Hematopoietic multipotent progenitor cell treated with erythropoietin and hydrocortisone succinate and interleukin-3 and kit ligand, for 17 days (in vitro differentiated cells): Measurements from ENCODE around the gene KCNB1.

Experiments used
- DNase-seq: peaks from one replicate; pipeline ENCODE4 v3.0.0-alpha.2; 2015; ENCODE audit warnings: low spot score

Gene KCNB1

DNA sequence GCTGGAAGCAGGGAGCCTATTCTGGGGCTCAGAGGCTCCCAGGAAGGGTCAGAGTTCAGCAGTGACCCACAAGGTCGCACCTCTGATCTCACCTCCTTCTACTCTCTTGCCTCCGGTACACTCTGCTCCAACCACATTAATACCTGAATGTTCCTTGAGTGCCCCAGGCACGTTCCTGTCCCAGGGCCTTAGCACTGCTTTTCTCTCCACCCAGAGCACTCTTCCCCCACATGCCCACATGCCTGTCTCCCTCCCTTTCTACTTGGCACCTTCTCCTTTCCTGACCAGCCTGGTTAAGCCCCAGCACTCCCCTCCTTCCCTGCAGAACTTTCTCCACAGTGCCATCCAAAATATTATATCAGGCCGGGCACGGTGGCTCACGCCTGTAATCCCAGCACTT, 13.4 kb downstream of the KCNB1 start:
- DNase-seq = no peak

DNA sequence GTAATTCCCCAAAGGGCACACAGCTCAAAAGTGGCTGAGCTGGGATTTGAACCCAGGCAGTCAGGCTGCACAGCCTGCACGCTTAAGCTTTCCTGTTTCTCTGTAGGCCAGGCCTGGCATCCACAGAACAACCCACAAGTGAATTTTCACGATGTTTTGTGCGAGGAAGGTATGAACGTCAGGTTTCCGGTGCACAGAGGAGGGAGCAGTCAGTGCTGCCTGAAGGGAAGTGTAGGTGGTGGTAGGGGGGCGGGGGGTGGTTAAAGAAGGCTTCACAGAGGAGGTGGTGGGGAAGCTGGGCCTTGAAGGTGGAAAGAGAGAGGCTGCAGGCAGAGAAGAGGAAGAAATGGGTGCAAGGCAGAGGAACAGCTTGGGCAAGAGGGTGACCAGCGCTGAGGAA, 14.1 kb downstream of the KCNB1 start:
- DNase-seq = no peak

GRCh38 chr20:49466114-49466912, 16.2 kb downstream of the KCNB1 start:
- no peak for DNase-seq

DNA sequence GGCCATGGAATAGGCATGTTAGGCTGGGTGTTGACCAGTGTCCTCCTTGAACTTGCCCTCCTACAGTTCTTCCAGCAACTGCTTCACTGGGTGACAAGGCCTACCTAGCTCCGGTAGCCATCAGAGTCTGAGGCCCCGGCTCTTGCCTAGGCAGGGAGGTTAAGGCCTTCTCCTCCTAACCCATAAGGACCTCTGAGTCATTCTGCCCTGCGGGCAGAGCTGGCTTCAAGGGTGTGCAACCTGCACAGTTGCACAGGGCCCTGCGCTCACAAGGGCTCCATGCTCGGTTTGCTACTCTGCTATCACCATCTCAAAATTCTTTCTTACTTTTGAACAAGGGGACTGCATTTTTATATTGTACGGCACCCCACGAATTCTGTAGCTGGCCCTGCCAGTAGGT, 17.9 kb downstream of the KCNB1 start:
- DNase-seq = no peak

DNA sequence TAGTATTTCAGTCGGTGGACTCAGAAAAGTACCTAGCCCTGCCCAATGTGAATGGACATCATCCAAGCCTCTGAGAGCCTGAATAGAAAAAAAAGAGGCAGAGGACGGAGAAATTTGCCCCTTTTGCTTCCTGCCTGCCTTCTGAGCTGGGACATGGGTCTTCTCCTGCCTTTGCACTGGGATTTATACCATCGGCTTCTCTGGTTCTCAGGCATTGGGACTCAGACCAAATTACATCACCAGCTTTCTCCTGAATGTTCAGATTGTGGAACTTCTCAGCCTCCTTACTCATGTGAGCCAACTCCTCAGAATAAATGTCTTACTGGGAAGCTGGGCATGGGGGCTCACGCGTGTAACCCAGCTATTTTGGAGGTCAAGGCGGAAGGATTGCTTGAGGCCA, 19.8 kb downstream of the KCNB1 start:
- DNase-seq = no peak

- DNase-seq = no peak
Measured at GRCh38 chr20:49461894-49462620, 20.4 kb downstream of the KCNB1 start.

- no peak for DNase-seq
Measured at GRCh38 chr20:49460916-49461315, 21.6 kb downstream of the KCNB1 start.

- DNase-seq = no peak
Measured at GRCh38 chr20:49460131-49460530, 22.3 kb downstream of the KCNB1 start.

- DNase-seq = no peak
Measured at GRCh38 chr20:49459684-49460083, 22.8 kb downstream of the KCNB1 start.

GRCh38 chr20:49457444-49457843, 25.0 kb downstream of the KCNB1 start:
- no peak for DNase-seq

GRCh38 chr20:49456646-49457045, 25.8 kb downstream of the KCNB1 start:
- DNase-seq = no peak

GRCh38 chr20:49455691-49456090, 26.8 kb downstream of the KCNB1 start:
- no peak for DNase-seq

DNA sequence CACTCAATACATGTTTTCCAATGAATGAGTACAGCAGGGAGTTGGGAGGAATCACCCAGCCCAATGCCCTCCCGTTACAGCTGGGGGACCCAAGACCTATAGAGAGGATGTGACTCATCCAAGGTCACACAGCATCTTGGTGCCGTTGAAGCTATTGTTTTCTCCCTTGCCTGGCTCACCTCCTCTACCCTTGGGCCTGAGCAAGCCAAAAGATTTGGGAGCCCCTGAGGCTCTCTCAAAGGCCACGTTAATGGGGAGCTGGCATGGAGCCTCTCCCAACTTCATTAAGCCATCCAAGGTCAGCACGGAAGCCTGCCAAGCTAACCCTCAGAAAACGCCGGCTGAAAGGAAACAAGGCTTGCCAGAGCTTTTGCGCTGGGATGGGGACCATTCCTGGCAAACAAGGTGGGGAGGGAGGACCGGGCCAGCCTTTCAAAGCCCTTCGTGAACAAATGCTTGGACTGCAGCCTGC, 30.4 kb downstream of the KCNB1 start:
- no peak for DNase-seq

GRCh38 chr20:49450281-49450721, 32.2 kb downstream of the KCNB1 start:
- no peak for DNase-seq

DNA sequence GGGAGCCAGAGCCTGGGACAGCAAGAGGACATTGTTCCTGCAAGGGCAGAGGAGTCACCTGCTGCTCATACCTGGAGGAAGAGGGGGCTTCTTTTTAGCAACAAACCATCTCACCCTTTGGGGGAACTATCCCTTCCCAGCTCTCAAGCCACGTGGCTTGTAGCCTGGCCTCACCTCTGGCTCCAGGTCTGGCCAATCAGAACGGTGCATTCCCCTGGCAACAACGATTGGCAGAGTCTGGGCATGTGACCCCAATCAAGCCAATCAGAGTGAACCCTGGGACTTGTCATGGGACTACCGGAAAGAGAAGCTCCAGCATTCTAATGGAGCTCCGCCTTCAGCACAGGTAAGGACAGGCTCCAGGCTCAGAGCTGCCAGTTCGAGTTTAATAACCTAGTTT, 33.6 kb downstream of the KCNB1 start:
- no peak for DNase-seq

DNA sequence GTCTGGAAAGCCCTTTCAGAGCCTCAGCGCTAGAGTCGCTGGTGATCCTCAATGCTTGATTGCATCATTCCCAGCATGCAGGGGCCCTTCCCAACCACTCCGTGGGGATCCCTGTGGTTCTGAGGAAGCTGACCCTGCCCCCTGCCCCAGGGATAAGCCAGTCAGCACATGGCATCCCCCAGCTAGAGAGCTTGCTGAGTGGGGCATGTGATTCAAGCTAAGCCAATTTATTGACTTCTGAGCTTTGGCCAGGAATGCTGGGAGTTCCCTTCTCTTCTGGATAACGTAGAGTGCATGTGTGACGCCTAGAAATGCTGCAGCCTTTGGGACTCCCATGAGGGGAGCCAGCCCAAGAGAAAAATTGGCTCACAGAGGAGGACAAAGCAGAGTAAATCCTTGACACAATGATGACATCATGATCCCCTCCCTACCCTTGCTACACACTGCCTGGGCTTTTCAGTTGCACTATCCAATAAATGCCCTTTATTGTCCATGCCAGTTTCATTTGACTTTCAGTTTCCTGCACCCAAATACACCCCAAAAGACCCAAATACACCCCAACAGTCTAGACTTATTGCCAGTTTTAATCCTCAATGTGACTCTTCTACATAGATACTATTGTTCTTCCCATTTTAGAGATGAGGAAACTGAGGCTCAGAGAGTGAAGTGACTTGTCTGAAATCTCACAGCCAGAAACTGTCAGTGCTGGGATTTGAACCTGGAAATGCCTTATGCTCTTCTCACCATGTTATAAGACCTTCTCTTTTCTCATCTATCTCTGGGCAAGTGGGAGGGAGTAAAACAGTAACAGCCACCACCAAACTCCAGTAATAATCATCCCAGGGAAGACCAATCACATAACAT, 34.3 kb downstream of the KCNB1 start:
- DNase-seq = no peak

DNA sequence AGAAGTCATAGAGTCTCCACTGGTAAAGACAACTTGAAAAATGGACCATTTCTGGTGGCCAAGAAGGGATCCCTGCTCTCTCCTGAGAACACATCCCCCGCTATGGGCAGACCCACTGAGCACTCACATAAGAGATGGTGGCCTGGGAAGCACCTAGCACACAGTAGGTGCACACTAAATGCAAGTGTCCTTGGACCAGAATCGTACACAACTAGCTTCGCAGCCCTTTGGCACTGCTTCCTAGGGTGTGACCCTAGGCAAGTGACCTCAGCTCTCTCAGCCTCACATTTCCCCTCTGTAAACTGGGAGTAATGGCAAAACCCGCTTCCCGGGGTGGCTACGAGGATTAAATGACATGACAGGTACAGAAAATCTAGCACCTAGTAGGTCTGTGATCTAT, 35.1 kb downstream of the KCNB1 start:
- DNase-seq = no peak

GRCh38 chr20:49446808-49447207, 35.7 kb downstream of the KCNB1 start:
- no peak for DNase-seq

- DNase-seq = no peak
Measured at GRCh38 chr20:49446080-49446479, 36.4 kb downstream of the KCNB1 start.

DNA sequence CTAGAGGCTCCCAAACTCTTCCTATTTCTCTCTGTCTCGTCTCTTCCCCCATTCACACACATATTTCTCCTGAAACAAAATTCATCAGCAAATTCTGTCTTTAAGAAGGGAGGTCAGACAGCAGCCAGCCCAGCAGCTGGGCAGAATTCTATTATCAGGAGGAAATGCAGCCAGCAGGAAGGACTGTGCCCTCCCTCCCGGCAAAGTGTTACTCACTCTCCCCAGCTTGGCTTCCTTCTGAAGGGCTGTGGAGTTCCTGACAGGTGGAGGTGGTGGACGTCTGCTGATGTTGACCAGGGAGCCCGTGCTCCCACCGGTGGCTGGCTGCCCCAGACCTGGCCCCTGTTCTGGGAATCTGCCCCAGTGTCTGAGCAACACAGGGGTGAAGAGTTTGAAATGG, 37.3 kb downstream of the KCNB1 start:
- no peak for DNase-seq

- DNase-seq = no peak
Measured at GRCh38 chr20:49444553-49444990, 37.9 kb downstream of the KCNB1 start.

GRCh38 chr20:49437057-49437456, 45.4 kb downstream of the KCNB1 start:
- DNase-seq = no peak
